MM.1S (cell line): Measurements from ENCODE around the gene CCDC188.

ENCODE experiments used
- DNase-seq: peaks from one replicate; pipeline ENCODE4 v3.0.0-alpha.2; 2015
- H2AFZ ChIP-seq: fragments of 300-600 bp; sonication (generic); 2 replicates; pipeline ENCODE4 v1.6.0; 2016; ENCODE audit warnings: antibody characterized with exemption, low read length
- H3F3A ChIP-seq: fragments of 300-600 bp; sonication (generic); 2 replicates; pipeline ENCODE4 v1.6.1; 2016; ENCODE audit warnings: mild to moderate bottlenecking, antibody characterized with exemption, low read length, moderate library complexity, mixed read lengths; ENCODE audit not compliant: insufficient read depth
- H3K27ac ChIP-seq: fragments of 300-600 bp; sonication (generic); 2 replicates; pipeline ENCODE4 v1.5.1; 2016; ENCODE audit warnings: mild to moderate bottlenecking, low read length
- H3K27me3 ChIP-seq: fragments of 300-600 bp; sonication (generic); replicated peaks from 2 replicates; pipeline ENCODE4 v1.6.0; 2016; ENCODE audit warnings: low read length; ENCODE audit not compliant: insufficient read depth
- H3K36me3 ChIP-seq: fragments of 300-600 bp; sonication (generic); replicated peaks from 2 replicates; pipeline ENCODE4 v1.6.1; 2016; ENCODE audit warnings: mild to moderate bottlenecking, low read length, mixed read lengths; ENCODE audit not compliant: insufficient read depth
- H3K4me1 ChIP-seq: fragments of 300-600 bp; sonication (generic); 2 replicates; pipeline ENCODE4 v1.6.1; 2016; ENCODE audit warnings: low read length, mixed read lengths
- H3K4me2 ChIP-seq: fragments of 300-600 bp; sonication (generic); 2 replicates; pipeline ENCODE4 v1.6.0; 2016; ENCODE audit warnings: low read depth, low read length
- H3K4me3 ChIP-seq: fragments of 300-600 bp; sonication (generic); 2 replicates; pipeline ENCODE4 v1.5.1; 2016; ENCODE audit warnings: low read length, mixed read lengths
- H3K79me2 ChIP-seq: fragments of 300-600 bp; sonication (generic); 2 replicates; pipeline ENCODE4 v1.6.1; 2016; ENCODE audit warnings: mixed run types, low read length, mixed read lengths
- H3K9ac ChIP-seq: fragments of 300-600 bp; sonication (generic); 2 replicates; pipeline ENCODE4 v1.6.1; 2016; ENCODE audit warnings: low read length, mixed read lengths
- H3K9me2 ChIP-seq: fragments of 300-600 bp; sonication (generic); replicated peaks from 2 replicates; pipeline ENCODE4 v1.6.1; 2016; ENCODE audit warnings: mild to moderate bottlenecking, low read length, mixed read lengths; ENCODE audit not compliant: insufficient read depth
- H3K9me3 ChIP-seq: fragments of 300-600 bp; sonication (generic); replicated peaks from 2 replicates; pipeline ENCODE4 v1.6.1; 2016; ENCODE audit warnings: mild to moderate bottlenecking, low read length, mixed read lengths; ENCODE audit not compliant: insufficient read depth
- H4K20me1 ChIP-seq: fragments of 300-600 bp; sonication (generic); 2 replicates; pipeline ENCODE4 v1.6.1; 2016; ENCODE audit warnings: mild to moderate bottlenecking, low read length, moderate library complexity, mixed read lengths; ENCODE audit not compliant: insufficient read depth
- EZH2 ChIP-seq: fragments of 300-600 bp; sonication (generic); optimal IDR thresholded peaks from 2 replicates; pipeline ENCODE3; 2017; ENCODE audit warnings: low read depth, mild to moderate bottlenecking, antibody characterized with exemption, low read length, mixed read lengths
- EZH2phosphoT487 ChIP-seq: fragments of 300-600 bp; sonication (generic); IDR thresholded peaks from 2 replicates; pipeline ENCODE4 v1.6.1; 2018; ENCODE audit warnings: antibody characterized with exemption, low read length
- TF ChIP-seq, protein P1 (sequence below): fragments of 300-600 bp; sonication (generic); IDR thresholded peaks from 2 replicates; pipeline ENCODE4 v1.5.1; 2016; ENCODE audit warnings: antibody characterized with exemption, low read length, mixed read lengths

Gene CCDC188

DNA sequence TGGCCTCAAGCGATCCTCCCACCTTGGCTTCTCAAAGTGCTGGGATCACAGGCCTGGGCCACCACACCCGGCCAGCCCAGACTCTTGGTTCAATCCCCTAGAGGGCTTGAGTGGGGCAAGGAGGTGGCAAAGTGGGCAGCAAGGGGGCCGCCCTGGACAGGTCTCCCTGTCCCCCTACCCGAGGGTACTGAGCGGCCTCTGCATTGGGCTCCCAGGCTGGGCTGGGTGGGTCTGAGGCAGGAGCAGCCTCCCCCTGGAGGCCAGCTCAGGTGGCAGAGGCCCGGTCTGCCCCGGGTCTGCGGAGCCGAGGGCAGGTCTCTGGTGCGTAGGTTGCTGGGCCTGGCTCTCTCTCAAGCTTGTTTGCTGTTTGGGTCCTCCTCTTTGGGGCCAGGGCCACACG, 22.4 kb upstream of the CCDC188 start:
- Histone ChIP-seq H3K9ac (no peak overlapping the region), H3K9me3 (no peaks in the 10 kb centered on the region), H2AFZ (no peak overlapping the region), H3K27ac (no peak overlapping the region), H3K4me1 (no peaks in the 10 kb centered on the region), H3K36me3 (no peaks in the 10 kb centered on the region), H3K4me3 (no peak overlapping the region), H4K20me1 (no peaks in the 10 kb centered on the region), H3K9me2 (no peaks in the 10 kb centered on the region), H3F3A (no peaks in the 10 kb centered on the region), H3K79me2 (no peaks in the 10 kb centered on the region), H3K27me3 (peaks cover 96% of the 10 kb centered on the region), H3K4me2 (no peak overlapping the region)
- TF ChIP-seq, protein P1, sequence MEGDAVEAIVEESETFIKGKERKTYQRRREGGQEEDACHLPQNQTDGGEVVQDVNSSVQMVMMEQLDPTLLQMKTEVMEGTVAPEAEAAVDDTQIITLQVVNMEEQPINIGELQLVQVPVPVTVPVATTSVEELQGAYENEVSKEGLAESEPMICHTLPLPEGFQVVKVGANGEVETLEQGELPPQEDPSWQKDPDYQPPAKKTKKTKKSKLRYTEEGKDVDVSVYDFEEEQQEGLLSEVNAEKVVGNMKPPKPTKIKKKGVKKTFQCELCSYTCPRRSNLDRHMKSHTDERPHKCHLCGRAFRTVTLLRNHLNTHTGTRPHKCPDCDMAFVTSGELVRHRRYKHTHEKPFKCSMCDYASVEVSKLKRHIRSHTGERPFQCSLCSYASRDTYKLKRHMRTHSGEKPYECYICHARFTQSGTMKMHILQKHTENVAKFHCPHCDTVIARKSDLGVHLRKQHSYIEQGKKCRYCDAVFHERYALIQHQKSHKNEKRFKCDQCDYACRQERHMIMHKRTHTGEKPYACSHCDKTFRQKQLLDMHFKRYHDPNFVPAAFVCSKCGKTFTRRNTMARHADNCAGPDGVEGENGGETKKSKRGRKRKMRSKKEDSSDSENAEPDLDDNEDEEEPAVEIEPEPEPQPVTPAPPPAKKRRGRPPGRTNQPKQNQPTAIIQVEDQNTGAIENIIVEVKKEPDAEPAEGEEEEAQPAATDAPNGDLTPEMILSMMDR = no peak
- TF ChIP-seq EZH2 (no peak), EZH2phosphoT487 (no peak)
- no peak for DNase-seq

GRCh38 chr22:20172141-20172613, 21.3 kb upstream of the CCDC188 start:
- Histone ChIP-seq H4K20me1 (no peaks in the 10 kb centered on the region), H3K27me3 (peaks cover 96% of the 10 kb centered on the region), H3K36me3 (no peaks in the 10 kb centered on the region), H3K9ac (no peak overlapping the region), H3K9me2 (no peaks in the 10 kb centered on the region), H3K9me3 (no peaks in the 10 kb centered on the region), H3K27ac (no peak overlapping the region), H3K4me1 (no peaks in the 10 kb centered on the region), H3K4me3 (no peak overlapping the region), H3F3A (no peaks in the 10 kb centered on the region), H3K4me2 (no peak overlapping the region), H3K79me2 (no peaks in the 10 kb centered on the region), H2AFZ (no peak overlapping the region)
- DNase-seq = no peak
- TF ChIP-seq EZH2phosphoT487 (no peak), EZH2 (no peak)

DNA sequence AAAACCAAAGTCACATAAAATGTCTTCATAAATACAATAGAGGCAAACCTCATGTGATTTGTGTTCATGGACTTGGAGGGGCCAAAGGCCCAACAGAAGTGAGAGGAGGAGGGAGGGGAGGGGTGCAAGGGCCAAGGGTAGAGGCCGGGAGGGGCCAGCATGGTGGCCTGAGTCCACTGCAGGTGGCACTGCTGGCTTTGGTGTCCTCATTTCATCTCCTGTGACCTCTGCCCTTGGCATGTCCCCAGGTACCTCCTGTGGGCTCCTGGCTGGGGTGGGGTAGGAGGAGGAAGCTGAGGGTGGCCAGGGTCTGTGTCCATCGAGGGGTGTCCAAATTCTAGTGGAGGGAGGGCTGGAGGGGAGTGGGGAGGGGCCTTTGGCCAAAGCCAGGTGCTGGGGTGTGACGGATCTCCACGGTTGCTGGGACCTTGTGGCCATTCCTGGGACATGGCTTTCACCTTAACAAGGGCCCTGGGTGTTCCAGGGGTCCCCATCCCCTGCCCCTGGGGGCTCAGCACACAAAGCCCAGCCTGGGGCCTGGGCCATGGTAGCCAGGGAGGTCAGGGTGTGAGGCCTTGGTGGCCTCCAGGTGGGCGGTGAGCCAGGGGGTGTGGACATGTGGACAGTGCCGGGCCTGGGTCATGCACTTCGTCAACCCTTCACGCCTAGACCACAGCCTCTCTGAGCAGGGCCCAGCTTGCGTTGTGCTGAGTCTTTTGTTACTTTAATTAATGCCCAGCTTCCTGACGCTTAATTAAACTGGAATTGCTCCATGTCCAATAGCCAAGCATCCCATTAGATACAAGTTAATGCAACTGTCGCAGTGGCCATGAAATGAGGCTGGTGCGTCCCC, 20.7 kb upstream of the CCDC188 start:
- Histone ChIP-seq H3F3A (no peaks in the 10 kb centered on the region), H4K20me1 (no peaks in the 10 kb centered on the region), H3K79me2 (no peaks in the 10 kb centered on the region), H2AFZ (no peak overlapping the region), H3K27me3 (peaks cover 96% of the 10 kb centered on the region), H3K9me3 (no peaks in the 10 kb centered on the region), H3K4me3 (no peak overlapping the region), H3K4me2 (no peak overlapping the region), H3K36me3 (no peaks in the 10 kb centered on the region), H3K9ac (no peak overlapping the region), H3K9me2 (no peaks in the 10 kb centered on the region), H3K4me1 (no peaks in the 10 kb centered on the region), H3K27ac (no peak overlapping the region)
- DNase-seq = no peak
- TF ChIP-seq, protein P1 = no peak
- TF ChIP-seq EZH2 (no peak), EZH2phosphoT487 (no peak)

GRCh38 chr22:20170170-20170569, 19.3 kb upstream of the CCDC188 start:
- Histone ChIP-seq H3F3A (no peaks in the 10 kb centered on the region), H3K36me3 (no peaks in the 10 kb centered on the region), H3K27ac (no peak overlapping the region), H3K9me2 (no peaks in the 10 kb centered on the region), H3K9me3 (no peaks in the 10 kb centered on the region), H3K4me3 (no peak overlapping the region), H2AFZ (no peak overlapping the region), H3K79me2 (no peaks in the 10 kb centered on the region), H4K20me1 (no peaks in the 10 kb centered on the region), H3K4me2 (no peak overlapping the region), H3K27me3 (peaks cover 97% of the 10 kb centered on the region), H3K9ac (no peak overlapping the region), H3K4me1 (no peaks in the 10 kb centered on the region)
- no peak for DNase-seq
- no peak for TF ChIP-seq EZH2
- no peak for TF ChIP-seq EZH2phosphoT487
- TF ChIP-seq, protein P1 = no peak
